Tibial nerve (tissue), 4 donors: ENCODE measurements around the gene SGK1.

Experiments
- EP300 ChIP-seq, 2 donors: sonication (generic); formaldehyde crosslinking; IDR thresholded peaks; one replicate each; pipeline ENCODE4 v1.6.1; 2017; ENCODE audit warnings: antibody characterized with exemption in 2 of 2, mild to moderate bottlenecking in 1 of 2
- TF ChIP-seq, protein P1 (sequence below), 5 experiments: fragments of 200-600 bp in 3 of 5; fragments of 450-650 bp in 2 of 5; sonication (generic) in 3 of 5; IDR thresholded peaks; one replicate each; pipeline ENCODE4 v1.5.1; 2016 to 2019; ENCODE audit warnings: antibody characterized with exemption in 5 of 5, mild to moderate bottlenecking in 3 of 5, moderate library complexity in 2 of 5

GRCh38 chr6:134193536-134194498, 124.1 kb downstream of the SGK1 start:
- TF ChIP-seq, protein P1, sequence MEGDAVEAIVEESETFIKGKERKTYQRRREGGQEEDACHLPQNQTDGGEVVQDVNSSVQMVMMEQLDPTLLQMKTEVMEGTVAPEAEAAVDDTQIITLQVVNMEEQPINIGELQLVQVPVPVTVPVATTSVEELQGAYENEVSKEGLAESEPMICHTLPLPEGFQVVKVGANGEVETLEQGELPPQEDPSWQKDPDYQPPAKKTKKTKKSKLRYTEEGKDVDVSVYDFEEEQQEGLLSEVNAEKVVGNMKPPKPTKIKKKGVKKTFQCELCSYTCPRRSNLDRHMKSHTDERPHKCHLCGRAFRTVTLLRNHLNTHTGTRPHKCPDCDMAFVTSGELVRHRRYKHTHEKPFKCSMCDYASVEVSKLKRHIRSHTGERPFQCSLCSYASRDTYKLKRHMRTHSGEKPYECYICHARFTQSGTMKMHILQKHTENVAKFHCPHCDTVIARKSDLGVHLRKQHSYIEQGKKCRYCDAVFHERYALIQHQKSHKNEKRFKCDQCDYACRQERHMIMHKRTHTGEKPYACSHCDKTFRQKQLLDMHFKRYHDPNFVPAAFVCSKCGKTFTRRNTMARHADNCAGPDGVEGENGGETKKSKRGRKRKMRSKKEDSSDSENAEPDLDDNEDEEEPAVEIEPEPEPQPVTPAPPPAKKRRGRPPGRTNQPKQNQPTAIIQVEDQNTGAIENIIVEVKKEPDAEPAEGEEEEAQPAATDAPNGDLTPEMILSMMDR (IDR thresholded peaks at IDR 0.05): no peak
- TF ChIP-seq EP300 (IDR thresholded peaks at IDR 0.05): no peak
